ENCODE measurements around the gene COL4A2.
A peak's percentile ranks its signal among the peaks of the same experiment; 100 is the strongest.

The COL4A2 gene

DNA sequence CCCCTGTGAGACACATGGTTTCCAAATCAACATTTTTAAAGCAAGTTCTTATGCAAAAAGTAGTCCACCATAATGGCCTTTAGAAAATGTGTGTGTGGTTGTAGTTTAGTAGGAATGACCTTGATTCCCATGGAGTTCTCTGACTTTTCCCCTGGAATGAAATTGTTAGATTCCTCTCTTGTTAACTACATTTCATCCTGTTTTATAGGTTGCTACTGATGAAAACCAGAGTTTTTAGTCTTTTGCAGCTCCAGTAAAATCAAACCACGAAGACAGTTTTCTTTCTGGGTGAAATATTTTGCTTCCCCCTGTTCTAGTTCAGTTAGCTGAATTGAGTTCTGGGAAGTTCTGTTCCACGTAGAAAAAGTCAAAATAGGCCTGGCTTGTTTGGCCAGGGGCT is 146.7 kb downstream of the COL4A2 start:
- no peak overlapping the region for H3K4me3 ChIP-seq (ENCODE audit: low read depth, low read length)
- TF ChIP-seq, protein P1, sequence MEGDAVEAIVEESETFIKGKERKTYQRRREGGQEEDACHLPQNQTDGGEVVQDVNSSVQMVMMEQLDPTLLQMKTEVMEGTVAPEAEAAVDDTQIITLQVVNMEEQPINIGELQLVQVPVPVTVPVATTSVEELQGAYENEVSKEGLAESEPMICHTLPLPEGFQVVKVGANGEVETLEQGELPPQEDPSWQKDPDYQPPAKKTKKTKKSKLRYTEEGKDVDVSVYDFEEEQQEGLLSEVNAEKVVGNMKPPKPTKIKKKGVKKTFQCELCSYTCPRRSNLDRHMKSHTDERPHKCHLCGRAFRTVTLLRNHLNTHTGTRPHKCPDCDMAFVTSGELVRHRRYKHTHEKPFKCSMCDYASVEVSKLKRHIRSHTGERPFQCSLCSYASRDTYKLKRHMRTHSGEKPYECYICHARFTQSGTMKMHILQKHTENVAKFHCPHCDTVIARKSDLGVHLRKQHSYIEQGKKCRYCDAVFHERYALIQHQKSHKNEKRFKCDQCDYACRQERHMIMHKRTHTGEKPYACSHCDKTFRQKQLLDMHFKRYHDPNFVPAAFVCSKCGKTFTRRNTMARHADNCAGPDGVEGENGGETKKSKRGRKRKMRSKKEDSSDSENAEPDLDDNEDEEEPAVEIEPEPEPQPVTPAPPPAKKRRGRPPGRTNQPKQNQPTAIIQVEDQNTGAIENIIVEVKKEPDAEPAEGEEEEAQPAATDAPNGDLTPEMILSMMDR (IDR thresholded peaks at IDR 0.05; ENCODE audit: insufficient read depth, low read length, missing control alignments) = no peak
- ChIA-PET POLR2A (no interaction called here), CTCF (interaction anchor here (1.1 to 3.1 kb wide), 5 partner anchors 9 to 216 kb away, joined by 3 to 32 read pairs (median 5); no protein-coding TSS in a partner anchor)
- no peak for DNase-seq (ENCODE audit: low read depth, low spot score)

DNA sequence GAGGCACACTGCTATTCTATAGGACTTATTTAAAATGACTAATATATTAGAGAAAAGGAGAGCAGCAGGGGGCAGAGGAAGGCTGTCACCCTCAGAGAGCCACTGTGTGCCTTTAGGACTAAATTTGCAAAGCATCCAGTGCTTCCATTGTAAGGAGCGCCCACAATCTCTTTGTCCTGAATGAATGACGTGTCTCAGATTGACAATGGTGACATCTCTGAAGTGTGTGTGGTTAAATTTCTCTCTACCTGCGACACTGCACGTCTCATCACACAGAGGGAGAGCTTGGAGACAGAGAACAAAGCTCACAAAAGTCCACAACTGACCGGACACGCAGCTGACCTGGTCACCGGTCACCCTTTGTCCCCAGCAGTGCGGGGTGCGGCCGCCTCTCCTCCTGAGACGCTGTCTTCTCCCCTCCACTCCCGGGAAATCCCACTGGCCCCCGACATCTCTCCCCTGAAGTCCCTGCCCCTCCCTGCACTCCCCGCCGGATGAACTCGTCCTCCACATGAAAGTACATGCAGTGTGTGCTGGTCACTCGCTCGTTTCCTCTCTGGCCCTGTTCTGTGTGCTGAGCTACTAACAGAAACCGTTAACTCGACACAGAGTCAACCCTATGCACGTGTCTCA is 147.3 kb downstream of the COL4A2 start:
- POLR2A ChIA-PET = no interaction called here
- TF ChIP-seq, protein P1 (IDR thresholded peaks at IDR 0.05; ENCODE audit: insufficient read depth, low read length, missing control alignments) = no peak
- no peak overlapping the region for H3K4me3 ChIP-seq (ENCODE audit: low read depth, low read length)
- CTCF ChIA-PET = interaction anchor here (0.6 to 3.1 kb wide), 9 partner anchors 8 to 227 kb away, joined by 3 to 32 read pairs (median 6); no protein-coding TSS in a partner anchor
- DNase-seq (ENCODE audit: low read depth, low spot score) = no peak

DNA sequence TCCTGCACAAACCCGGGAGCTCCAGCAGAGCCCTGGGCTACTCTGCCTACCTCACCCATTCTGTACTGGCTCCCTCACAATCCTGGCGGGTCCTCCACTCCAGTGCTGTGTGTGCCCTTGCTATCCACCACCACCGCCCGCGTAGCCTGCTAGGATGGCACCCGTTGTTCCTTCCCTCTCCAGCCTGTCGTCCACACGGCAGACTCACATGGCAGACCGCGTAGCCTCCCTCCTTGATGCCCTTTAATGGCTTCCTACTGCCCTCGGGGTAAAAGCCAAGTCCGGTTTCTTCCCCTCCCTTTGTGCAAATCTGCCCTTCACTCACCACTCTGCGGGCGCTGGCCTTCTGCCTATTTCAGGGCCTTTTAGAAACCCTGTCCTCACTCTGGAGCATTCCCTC is 147.9 kb downstream of the COL4A2 start:
- no peak overlapping the region for H3K4me3 ChIP-seq (ENCODE audit: low read depth, low read length)
- TF ChIP-seq, protein P1 (IDR thresholded peaks at IDR 0.05; ENCODE audit: insufficient read depth, low read length, missing control alignments) = no peak
- ChIA-PET CTCF (interaction anchor here (0.6 to 3.1 kb wide), 23 partner anchors 10 to 262 kb away, joined by 3 to 32 read pairs (median 4); no protein-coding TSS in a partner anchor), POLR2A (no interaction called here)
- DNase-seq (ENCODE audit: low read depth, low spot score) = no peak

DNA sequence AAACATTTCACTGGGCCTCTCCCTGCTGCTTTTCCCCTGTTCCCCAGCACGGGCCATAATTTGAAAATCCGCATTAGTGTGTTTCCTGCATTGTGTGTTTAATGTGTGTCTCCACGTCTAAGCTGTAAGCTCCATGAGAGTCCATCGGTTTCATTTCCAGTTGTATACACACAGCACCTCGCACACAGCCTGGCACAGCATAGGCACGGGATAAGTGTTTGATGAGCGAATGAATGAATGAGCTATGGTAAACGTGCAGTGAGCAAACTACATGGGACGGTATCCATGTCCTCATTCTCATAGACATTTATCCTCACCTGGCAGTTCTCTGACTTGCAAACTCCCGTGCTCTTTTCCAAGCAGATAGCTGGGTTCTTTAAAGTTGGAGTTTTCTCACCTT is 148.4 kb downstream of the COL4A2 start:
- no peak for DNase-seq (ENCODE audit: low read depth, low spot score)
- ChIA-PET CTCF (interaction anchor here (0.7 to 3.1 kb wide), 37 partner anchors 10 to 262 kb away, joined by 3 to 32 read pairs (median 4); partner anchors contain the start of gene RAB20), POLR2A (interaction anchor here (1.0 to 1.2 kb wide), 2 partner anchors 149 to 161 kb away, joined by 3 read pairs; no protein-coding TSS in a partner anchor)
- TF ChIP-seq, protein P1 (IDR thresholded peaks at IDR 0.05; ENCODE audit: insufficient read depth, low read length, missing control alignments) = no peak
- H3K4me3 ChIP-seq (ENCODE audit: low read depth, low read length) = no peak overlapping the region

DNA sequence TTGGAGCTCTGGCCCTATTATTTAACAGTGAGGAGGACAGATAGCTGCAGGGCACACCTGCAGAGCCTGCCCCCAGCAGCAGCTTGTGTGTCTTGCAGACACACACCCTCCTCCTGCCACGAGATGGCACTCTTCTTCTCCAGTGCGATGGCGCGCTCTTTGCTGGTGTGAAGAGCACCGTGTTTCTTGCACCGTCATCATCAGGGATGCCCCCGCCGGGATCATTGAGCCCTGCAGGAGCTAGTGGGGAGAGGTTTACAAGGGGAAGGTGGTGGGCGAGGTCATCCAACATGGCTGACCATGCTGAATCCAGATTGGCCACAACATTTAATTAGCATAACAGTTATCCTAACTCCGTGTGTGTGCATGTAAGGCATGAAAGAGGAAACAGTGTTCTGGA is 148.9 kb downstream of the COL4A2 start:
- ChIA-PET CTCF (interaction anchor here (0.7 to 3.1 kb wide), 40 partner anchors 9 to 261 kb away, joined by 3 to 32 read pairs (median 4); partner anchors contain the start of gene RAB20), POLR2A (interaction anchor here (1.0 to 1.2 kb wide), 2 partner anchors 150 to 160 kb away, joined by 3 read pairs; no protein-coding TSS in a partner anchor)
- H3K4me3 ChIP-seq (ENCODE audit: low read depth, low read length) = no peak overlapping the region
- DNase-seq (ENCODE audit: low read depth, low spot score) = no peak
- TF ChIP-seq, protein P1 (IDR thresholded peaks at IDR 0.05; ENCODE audit: insufficient read depth, low read length, missing control alignments) = peak; percentile 86

DNA sequence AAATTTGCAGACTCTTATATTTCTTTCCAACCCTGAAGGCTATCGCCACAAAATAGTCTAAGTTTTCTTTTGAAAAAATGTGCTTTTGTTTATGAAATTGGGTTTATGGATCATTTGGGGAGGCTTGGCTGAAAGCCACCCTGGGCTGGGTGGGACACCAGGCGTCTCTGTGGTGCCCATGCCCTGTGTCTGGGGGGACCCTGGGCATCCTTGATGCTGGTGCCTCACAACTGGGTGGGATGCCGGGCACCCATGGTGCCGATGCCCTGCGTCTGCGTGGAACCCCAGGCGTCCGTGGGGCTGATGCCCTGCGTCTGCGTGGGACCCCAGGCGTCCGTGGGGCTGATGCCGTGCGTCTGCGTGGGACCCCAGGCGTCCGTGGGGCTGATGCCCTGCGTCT is 149.5 kb downstream of the COL4A2 start:
- TF ChIP-seq, protein P1 (IDR thresholded peaks at IDR 0.05; ENCODE audit: insufficient read depth, low read length, missing control alignments) = no peak
- H3K4me3 ChIP-seq (ENCODE audit: low read depth, low read length) = no peak overlapping the region
- ChIA-PET POLR2A (interaction anchor here (1.2 kb wide), 1 partner anchor 160 kb away, joined by 3 read pairs; no protein-coding TSS in a partner anchor), CTCF (interaction anchor here (0.7 to 3.1 kb wide), 26 partner anchors 9 to 259 kb away, joined by 3 to 32 read pairs (median 4); partner anchors contain the start of gene RAB20)
- no peak for DNase-seq (ENCODE audit: low read depth, low spot score)

Measured in AG04449 (cell line).